HG02973 (cell line): ENCODE measurements around the gene RPE65.
"Not testable (repeated sequence)": the region's sequence is repeated elsewhere in the genome, so short reads cannot be mapped to it uniquely, and the experiment has no call there.

ENCODE experiments used
- ATAC-seq: cut with Tn5 transposase; IDR thresholded peaks from one replicate; pipeline ENCODE4 v1.9.1; 2021; ENCODE audit warnings: moderate library complexity; ENCODE audit not compliant: unreplicated experiment

The RPE65 gene

GRCh38 chr1:68449901-68450300 lies at the start of gene RPE65:
TSS of gene RPE65 (minus strand) at chr1:68449954. CDS start at chr1:68449905, 49 bp downstream.
- no peak for ATAC-seq

GRCh38 chr1:68497358-68497698 lies 47.6 kb upstream of the RPE65 start:
- ATAC-seq: peak; percentile 9

DNA sequence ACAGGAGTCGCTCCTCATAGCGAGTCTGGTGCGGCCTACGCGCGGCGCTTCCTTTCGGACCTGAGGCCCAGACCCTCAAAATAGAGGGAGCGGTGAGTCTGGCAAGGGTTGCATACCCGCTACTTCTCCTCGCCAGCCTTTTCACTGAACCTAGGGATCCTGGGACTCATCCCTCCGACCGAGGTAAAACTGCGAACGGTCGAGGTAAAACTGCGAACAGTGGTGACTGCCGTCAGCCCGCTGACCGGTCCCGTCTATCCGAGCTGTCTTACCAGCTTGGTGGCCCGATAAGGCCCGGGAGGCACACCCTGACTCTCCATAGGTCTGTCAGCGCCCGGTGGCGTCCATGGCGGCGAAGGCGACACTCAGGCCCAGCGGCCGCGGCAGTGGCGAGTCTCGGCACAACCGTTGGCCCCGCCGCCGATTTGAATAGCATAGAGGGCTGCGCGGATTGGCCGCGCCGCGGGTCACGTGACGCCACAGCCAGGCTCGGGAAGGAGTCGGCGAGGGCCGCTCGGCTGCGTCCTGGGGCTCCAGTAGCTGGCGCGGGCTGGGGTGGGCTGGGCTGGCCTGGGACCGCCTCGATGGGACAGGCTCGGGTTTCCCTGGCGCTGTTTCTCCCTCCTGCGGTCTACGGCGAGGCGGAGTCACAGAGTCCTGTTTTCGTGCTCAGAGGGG lies 47.1 kb upstream of the RPE65 start, which contains the start of gene DEPDC1:
Gene DEPDC1, minus strand, starts transcription at position 403 of the 678 bp plus-strand sequence. Its CDS starts 83 bp downstream, at position 320.
- peak; percentile 95 for ATAC-seq

- peak; percentile 21 for ATAC-seq
Measured at GRCh38 chr1:68495968-68496679, 46.4 kb upstream of the RPE65 start.

GRCh38 chr1:68495532-68495931 lies 45.8 kb upstream of the RPE65 start:
- ATAC-seq: no peak

- no peak for ATAC-seq
Measured at GRCh38 chr1:68493193-68493592, 43.4 kb upstream of the RPE65 start.

GRCh38 chr1:68492255-68492654 lies 42.5 kb upstream of the RPE65 start:
- not testable (repeated sequence) for ATAC-seq

- ATAC-seq: no peak
Measured at GRCh38 chr1:68490046-68490651, 40.4 kb upstream of the RPE65 start.

DNA sequence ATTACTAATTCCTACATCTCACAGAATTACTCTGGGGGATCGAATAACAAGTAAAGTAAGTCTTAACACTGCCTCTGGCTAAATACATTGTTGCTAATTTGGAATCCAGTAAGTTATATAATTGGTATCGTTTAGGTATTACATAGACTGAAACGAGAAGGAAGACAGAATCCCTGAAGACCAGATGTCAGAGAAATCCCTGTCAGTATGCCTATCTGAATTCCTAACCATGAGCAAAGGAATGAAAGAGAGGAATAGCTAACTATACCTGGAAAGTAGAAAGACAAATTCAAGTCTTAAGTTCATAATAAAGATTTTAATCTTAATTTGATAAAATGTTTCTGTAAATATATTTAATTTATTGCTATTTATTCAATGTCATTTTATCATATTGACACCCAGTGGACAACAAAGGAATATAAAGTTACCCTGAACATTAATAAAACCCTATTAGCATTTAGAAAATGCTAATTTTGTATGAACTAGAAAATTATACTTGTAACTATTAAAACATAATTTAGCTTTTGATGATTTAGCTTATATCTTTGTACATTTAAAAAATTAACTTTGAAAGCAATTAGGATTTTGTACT lies 35.8 kb upstream of the RPE65 start:
- ATAC-seq: no peak

- ATAC-seq: no peak
Measured at GRCh38 chr1:68484618-68485017, 34.9 kb upstream of the RPE65 start.

DNA sequence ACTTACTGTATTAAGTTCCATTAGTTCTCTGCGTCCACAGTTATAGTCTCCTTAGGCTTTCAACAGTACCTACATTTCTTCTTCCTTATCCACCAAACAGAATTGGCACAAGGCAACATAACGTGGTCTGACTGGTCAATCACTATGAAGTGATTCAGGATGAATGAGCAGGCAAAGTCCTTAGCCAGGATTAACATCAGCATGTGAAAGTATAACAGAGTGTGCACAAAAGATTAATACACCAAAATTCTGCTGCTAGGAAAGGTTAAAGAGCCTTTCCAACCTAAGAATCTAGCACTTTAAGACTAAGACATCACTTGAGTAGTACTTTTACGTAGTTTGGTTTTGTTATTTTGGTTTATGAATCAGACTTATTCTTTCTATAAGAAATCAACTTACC lies 31.3 kb upstream of the RPE65 start:
- no peak for ATAC-seq

- ATAC-seq: no peak
Measured at GRCh38 chr1:68479501-68479900, 29.7 kb upstream of the RPE65 start.

GRCh38 chr1:68478662-68479061 lies 28.9 kb upstream of the RPE65 start:
- ATAC-seq: no peak

DNA sequence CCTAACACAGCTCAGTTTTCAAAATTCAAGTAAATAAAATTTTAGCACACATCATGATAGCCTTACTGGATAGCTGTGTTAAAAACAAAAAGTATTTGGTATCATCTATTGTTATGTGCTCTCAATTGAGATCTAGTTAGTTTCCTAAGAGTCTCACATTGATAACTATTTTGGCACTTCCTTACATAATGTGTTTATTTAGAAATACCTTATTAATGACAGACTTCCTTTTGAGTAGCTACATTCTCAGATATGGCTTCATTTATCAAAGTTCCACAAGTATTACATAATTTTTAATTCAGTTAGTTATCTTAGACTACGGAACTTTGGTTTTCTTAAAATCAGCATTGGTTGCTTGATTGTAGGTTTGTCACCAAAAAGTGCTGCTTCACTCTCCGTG lies 26.9 kb upstream of the RPE65 start:
- ATAC-seq: not testable (repeated sequence)

DNA sequence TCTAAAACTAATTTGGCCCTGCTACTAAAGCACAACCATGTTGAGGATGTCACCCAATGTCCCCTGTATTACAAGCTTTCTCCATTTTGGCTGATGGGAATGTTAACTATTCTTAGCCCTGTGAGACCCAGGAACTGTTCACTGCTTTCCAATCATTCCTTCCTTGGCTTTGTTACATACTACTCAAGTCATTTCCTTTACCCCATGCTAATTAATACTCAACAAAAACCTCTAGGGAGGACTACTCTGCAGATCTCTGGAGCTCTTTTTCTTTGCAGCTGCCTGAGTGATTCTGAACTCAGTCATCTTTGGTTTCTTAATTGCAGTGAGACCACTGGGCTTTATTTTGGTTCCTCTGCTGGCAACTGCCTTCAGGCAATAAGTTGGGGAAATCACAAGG lies 23.3 kb upstream of the RPE65 start:
- ATAC-seq: no peak

DNA sequence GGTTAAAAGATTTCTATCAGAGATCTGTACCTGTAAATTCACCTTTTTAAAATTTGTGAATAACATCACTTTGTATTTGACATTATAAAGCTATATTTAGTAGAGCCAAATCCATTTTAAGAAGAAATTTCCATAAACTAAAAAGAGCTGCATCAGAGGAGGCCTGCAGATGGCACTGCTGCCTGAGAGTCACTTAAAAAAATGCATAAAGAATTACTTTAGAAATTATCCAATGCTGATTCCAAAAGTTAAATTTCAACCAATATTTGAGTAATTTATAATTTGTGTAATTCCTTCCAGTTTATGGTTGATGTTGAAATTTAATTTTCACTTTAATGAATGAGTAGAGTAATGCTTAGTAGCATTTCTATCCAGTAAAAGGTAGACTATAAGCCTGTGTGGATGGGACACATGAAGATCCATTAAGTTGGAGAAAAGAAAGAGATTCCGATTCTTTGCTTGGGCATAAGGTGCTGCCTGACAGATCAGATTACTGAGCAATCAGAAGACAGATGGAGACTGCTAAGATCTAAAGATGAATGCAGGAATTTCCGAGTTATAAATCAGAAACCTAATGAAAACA lies 20.7 kb upstream of the RPE65 start:
- ATAC-seq: no peak

DNA sequence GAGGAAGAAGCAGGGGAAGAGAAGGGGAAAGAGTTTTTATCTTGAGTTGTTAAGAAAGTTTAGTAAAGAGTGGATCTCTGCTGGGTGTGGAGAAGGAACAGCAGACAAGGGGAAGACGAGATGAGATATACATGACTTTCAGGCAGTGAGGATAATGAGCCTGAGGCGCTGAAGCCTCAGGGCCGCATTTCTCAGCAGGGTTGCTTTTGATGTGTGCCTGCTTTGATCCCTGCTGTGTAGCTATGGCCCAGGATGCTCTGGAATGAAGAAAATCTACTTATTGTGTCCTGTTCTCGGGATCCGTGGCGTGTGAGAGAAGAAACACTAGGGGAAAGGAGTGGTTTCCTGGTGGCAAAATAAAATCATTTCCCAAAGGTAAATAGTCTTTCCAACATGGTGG lies 15.1 kb upstream of the RPE65 start:
- no peak for ATAC-seq

- no peak for ATAC-seq
Measured at GRCh38 chr1:68460935-68461334, 11.2 kb upstream of the RPE65 start.

- no peak for ATAC-seq
Measured at GRCh38 chr1:68459796-68460195, 10.0 kb upstream of the RPE65 start.

DNA sequence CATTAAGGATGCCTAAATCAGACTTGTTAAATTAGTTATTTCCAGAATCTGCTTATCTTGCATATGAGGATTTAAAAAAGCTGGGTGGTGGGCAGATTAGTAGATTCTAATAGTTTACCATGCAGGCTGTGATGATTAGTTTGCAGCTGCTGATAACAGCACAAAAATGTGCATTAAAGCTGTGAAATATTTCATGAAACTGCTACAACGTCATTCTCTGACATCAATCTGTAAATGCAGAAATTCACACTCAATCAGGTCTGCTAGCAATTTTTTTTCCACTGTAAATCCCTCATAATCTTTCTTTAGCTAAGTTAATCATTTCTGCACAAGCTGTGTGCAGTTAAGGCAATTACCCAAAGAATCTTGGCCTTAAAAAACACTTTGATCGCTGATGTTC lies 9.3 kb upstream of the RPE65 start:
- ATAC-seq: no peak

GRCh38 chr1:68456202-68456601 lies 6.4 kb upstream of the RPE65 start:
- no peak for ATAC-seq
